ENCODE measurements around the gene ELAVL4.
"Not testable (repeated sequence)": the region's sequence is repeated elsewhere in the genome, so short reads cannot be mapped to it uniquely, and the experiment has no call there.

ELAVL4 gene

GRCh38 chr1:50126927-50127715, 18.4 kb downstream of the ELAVL4 start:
- no peak for DNase-seq

GRCh38 chr1:50129201-50129600, 20.5 kb downstream of the ELAVL4 start:
- DNase-seq, result no peak

GRCh38 chr1:50132347-50132894, 23.7 kb downstream of the ELAVL4 start:
- no peak for DNase-seq

DNA sequence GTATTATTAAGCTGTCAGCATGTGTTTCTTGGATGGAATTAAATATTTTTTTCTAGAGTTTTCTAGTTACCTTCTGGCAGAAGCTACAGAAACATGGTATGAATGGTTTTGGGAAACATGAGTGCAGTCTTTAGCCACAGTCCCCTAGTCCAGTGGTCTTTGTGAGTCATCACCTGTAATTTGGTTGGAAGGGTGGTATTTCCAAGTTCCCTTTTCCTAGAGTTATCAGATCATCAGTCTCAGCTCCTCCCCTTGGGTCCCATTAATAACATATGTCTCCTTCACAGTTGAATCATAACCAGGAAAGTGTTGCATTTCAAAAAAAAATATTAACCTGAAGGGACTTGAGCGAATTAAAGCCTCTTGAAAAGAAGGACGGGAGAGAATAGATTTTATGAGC, 27.0 kb downstream of the ELAVL4 start:
- no peak for DNase-seq

DNA sequence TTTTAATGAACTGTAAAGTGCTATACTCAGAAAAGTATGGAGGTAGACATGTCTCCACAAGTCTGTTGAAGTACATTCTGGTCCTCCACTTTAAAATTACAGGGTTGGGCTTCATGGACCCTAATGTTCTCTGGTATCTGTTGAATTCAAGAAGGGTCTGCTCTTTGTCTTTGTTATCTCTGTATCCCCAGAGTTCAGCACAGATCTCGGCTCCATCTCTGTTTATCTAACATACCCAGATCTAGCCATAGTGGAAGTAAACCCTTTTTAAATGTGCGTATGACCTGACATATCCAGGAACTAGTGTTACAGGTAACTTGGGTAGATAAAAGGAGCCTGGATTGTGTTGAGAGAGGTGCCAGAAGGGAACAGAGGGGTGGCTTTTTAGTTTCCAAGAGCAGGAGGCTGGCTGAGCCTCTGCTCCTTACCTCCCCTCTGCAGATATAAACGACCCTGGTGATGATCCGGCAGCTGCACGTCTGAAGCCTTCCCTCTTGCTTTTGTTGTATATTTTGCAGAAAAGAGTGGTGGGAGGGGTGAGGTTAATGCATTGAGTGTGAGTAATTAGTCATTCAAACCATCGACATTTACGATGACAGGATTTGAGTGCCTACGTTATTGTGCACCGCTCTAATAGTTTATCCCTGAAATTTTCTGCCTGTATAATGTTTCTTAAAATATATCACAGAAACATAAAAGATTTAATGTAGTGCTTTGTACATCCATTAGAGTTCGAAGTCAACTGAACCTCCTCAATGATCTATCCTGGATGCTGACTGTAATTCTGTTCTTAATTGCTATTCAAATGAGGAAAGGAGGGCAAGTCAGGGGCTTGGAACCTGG, 30.8 kb downstream of the ELAVL4 start:
- peak; percentile 81 for DNase-seq

- no peak for DNase-seq
Measured at GRCh38 chr1:50140182-50140447, 31.4 kb downstream of the ELAVL4 start.

DNA sequence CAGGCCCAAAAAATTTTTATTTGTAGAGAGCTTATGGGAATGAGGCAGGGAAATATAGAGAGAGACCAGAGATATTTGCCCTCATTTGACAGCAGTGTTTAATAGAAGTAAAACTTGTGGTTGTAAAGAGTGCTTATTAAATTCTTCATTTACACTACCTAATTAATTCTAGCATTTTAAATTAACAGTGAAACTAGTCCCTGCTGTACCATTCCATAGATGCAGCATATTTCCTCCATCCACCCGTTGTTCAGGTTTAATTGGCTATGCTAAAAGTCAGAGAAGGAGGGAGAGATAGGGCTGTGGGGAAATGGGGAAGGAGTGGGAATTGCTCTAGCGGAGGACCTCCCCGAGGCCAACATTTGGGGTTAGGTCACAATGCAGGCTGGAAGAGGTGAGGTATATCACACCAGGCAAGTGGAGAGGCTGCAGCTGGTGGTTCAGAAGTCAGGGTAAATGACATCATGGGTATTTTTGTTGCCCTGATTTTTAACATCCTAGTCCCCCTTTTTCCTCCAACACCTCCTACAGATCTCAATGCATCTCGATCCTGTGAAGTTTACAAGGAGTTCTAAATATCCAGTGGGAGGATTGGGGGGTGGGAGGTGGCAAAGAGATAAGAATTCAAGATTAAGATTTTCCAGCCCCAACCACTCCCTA, 38.6 kb downstream of the ELAVL4 start:
- DNase-seq, result no peak

- DNase-seq, result no peak
Measured at GRCh38 chr1:50148142-50148923, 39.6 kb downstream of the ELAVL4 start.

DNA sequence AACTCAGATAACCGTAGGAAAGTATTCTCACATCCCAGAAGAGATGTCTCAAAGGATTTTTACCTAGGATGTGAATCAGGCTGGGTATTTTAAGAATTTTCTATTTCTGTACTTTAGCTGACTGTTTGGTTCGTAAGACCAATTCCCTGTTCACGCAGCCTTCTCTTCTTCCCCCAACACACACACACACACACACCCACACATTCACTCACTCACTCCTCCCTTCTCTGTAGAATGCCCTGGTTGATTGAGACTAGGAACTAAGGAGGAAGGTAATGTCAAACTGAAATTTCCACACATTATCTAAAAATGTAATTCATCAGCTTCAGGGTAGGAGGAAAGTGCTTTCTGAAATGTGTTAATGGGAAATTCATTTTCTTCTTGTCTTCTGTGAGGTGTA, 43.5 kb downstream of the ELAVL4 start:
- no peak for DNase-seq

DNA sequence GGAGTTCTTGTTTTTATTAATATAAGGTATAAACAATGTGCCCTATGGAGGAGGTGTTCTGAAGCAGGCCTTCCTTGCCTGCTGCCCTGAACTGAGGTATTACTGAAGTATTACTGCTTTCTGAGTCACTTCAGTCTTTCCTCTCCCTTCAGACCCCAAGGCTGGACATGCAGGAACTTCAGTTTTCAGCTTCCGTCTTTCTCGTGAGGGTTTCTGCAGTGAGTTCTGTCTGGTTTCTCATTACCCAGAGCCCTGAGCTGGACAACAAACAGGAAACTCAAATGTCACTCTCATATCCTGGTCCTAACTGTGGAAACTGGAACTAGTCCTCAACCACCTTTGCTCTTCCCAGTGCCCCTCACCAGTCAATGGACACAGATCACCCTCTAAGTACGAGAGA, 46.8 kb downstream of the ELAVL4 start:
- DNase-seq, result no peak

DNA sequence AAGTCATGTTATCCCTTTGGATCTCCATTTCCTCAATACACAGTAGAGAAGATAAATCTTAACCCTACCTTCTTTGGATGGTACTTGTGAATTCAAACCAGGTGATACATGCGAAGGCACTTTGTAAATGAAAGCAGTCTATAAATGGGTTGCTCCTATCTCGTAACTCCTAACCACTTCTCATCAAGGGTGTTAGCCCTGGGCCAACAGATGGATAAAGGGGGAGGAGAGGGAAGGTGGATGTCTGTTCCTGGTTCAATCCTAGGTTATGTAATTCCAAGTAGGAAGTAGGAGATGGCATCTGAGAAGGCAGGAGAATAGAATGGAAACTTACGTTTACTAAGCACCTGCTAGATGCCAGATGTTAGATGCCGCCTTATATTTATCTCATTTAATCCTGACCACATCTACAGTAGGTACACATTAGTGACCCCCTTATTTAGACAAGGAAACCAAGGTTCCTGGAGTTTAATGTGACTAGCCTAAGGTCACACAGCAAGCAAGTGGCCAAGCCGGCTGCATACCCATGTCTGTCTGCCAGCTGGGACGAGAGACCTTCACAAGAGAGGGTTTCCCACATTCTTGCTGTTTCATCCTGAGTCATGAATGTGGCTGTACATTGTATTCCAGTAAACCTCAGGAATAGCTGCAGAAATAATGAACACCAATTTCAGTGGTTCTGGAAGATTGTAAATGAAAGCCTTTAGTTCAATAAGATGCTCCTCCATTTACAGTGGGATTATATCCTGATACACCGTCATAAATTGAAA, 47.7 kb downstream of the ELAVL4 start:
- DNase-seq, result no peak

- DNase-seq, result no peak
Measured at GRCh38 chr1:50157306-50157941, 48.7 kb downstream of the ELAVL4 start.

DNA sequence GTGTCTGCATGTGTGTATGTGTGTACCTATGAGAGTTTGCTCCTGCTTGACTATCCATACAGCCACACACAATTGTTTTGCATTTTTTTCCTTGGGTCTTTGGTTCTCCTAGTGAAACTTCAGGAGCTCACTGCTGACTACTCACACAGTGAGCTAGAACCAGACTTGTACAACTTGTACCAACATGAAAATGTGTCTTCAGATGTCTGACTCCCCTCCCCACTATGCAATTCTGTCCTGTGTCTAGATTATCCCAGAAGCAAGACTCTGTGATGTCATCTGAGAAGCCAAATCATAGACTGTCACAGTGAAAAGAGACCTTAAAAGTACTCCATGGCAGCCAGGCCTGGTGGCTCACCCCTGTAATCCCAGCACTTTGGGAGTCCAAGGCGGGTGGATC, 49.7 kb downstream of the ELAVL4 start:
- no peak for DNase-seq

DNA sequence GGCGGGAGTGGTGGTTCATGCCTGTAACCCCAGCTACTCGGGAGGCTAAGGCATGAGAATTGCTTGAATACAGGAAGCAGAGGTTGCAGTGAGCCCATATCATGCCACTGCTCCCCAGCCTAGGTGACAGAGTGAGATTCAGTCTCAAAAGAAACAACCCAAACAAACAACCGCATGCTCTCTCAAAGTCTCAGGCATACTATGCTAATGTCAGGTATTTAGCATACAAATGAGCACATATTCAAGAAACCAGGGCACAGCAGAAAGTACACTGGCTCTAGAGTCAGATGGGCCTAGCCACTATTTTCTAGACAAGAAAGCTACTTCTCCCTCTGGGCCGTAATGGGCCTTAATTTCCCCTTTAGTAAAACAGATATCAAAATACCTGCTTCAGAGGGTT, 55.0 kb downstream of the ELAVL4 start:
- DNase-seq, result no peak

DNA sequence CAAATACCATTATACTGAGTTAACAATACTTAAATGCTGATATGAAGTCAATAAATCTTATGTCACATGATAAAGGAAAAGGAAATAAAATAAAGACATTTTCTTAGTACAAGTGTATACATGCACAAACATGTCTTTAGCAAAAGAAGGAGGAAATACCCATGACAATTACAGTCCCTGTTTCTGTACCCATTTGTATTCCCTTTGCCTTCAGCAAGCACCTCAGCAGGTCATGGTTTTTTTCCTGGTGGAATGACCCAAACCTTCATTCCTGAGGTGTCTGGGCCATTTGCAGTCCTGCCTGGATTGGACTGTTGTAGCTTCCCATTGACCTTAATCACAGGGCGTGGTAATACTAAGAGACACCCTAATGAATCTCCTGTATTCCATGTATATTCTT, 57.6 kb downstream of the ELAVL4 start:
- DNase-seq, result not testable (repeated sequence)

DNA sequence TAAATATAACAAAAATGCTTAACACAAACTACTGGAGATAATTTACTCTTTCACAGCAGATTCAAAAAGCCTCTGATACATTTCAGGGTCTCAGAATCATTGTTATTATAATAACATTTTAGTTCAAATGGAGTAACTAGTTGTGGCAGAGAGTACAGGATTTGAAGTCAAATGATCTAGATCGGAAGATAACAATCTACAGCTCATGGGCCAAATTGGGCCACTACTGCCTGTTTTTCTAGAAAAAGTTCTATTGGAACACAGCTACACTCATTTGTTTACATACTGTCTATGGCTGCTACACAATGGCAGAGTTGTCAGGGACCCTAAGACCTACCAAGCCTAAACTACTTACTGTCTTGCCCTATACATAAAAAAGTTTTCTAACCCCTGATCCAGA, 63.6 kb downstream of the ELAVL4 start:
- DNase-seq, result no peak

DNA sequence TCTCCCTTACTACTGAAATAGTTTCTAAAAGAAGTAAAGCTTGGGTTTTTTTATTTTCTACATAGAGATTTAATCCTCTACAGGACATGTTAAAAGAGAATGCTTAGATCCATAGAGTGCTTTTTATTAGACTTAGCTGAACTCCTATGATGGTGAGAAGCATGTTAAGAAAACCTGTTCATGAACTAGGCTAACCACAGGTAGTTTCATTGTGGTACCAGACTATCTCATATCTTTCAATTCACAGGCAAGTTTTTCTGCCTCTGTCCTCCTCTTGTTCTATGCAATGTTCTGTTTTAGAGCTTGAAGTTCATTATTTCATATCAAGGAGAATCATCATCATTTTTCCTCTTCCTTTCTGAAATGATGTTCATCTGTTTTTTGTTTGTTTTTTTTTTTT, 65.4 kb downstream of the ELAVL4 start:
- DNase-seq, result no peak

DNA sequence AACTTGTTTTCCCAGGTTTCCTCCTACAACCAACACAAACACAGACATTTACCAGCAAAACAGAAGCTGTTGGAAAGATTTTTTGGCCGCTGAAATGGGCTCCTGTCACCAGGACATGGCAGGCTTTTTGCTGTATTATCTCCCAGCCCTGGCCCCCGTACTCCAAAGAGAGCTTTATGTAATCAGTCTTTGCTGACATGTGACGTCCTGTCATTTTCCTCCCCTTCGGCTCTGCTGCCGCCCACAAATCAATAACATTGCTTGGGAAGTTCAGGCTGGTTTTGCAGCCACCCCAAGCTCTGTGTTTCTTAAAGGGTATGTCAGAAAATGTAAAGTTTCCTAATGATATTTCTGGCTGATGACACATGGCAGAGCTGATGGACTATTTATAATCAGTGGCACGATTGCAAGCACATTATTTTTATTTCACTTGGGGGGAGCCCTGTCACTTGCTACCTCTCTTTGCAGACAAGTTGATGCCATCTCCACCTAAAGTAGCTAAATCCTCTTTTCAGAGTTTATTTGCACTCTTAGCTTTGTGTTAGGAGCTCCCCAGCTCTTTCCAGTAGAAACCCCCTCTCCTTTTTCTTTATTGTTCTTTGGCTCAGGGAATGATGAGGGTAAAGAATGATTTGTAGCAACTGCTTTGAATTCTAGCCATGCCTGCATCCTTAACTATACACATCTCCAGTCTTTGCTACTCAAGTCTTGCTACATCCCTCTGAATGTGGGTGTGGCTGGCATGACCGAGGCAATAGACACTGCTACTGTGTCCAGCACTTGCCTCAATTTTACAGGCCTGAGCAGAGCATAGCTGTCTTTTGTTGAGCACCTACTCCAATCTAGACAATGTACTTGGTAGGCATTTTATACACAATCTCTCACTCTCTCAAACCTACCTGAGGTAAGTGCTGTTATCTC, 67.3 kb downstream of the ELAVL4 start:
- DNase-seq, result no peak

DNA sequence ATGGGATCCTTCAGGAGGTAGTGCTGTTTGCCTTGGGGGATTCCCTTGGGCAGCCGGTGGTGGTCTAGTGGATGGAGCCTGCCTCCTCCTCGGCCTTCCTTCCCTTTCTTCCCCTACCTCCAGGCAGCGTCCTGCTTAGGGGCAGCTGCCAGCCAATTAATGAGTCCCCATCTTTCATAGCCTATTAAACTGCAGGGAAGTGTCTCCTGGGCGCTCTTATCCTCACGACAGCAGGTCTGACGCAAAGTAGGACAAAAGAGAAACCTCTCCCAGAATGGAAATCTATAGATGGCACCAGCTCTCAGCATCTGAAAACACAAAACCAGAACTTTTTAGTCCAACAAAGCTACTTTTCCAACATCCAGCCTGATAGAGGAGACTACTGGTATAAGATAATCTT, 69.3 kb downstream of the ELAVL4 start:
- DNase-seq, result no peak

- DNase-seq, result no peak
Measured at GRCh38 chr1:50179639-50180038, 70.9 kb downstream of the ELAVL4 start.

All from NCI-H1436 treated with DMSO at 0.1 percent for 48 hours (cell line).